22Rv1 (cell line): ENCODE data around the gene POU2AF2.

Experiments
- CTCF ChIP-seq: fragments of 450-650 bp; IDR thresholded peaks from 2 replicates; pipeline ENCODE4 v1.5.1; 2017; ENCODE audit warnings: mild to moderate bottlenecking
- ZFX ChIP-seq: fragments of 450-650 bp; IDR thresholded peaks from 2 replicates; pipeline ENCODE4 v1.6.1; 2017; ENCODE audit warnings: antibody characterized with exemption, borderline replicate concordance

GRCh38 chr11:111253630-111254029 is 8.1 kb downstream of the POU2AF2 start:
- TF ChIP-seq CTCF (no peak), ZFX (no peak)
